HEK293 (cell line): Measurements from ENCODE around the gene PIGQ.

Source experiments
- CTCF ChIA-PET: fragments of 350-600 bp; formaldehyde crosslinking; extraction: SDS; loops from one replicate; lab custom pipeline; 2021; ENCODE audit warnings: antibody characterized with exemption; lab: Yijun Ruan, JAX
- POLR2A ChIA-PET: fragments of 300-600 bp; formaldehyde crosslinking; extraction: SDS; loops from one replicate; lab custom pipeline; 2020; ENCODE audit warnings: antibody characterized with exemption, inconsistent platforms; lab: Yijun Ruan, JAX
- H3K27ac ChIP-seq: fragments of 200-500 bp; sonication (Bioruptor generic); 2 replicates; pipeline ENCODE4 v1.5.1; 2014; ENCODE audit warnings: low read depth, low read length, control low read depth, inconsistent platforms; ENCODE audit errors: extremely low read depth
- H3K36me3 ChIP-seq, 2 experiments: fragments of 200-500 bp in 1 of 2; sonication (Bioruptor generic) in 1 of 2; 1 replicate in 1 of 2; 2 replicates in 1 of 2; pipeline ENCODE4 v1.5.1; 2014 to 2017; ENCODE audit warnings: inconsistent platforms in 2 of 2, low read length in 2 of 2; ENCODE audit not compliant: control insufficient read depth in 2 of 2, insufficient read depth in 1 of 2
- H3K4me1 ChIP-seq: fragments of 200-500 bp; sonication (Bioruptor generic); 2 replicates; pipeline ENCODE4 v1.5.1; 2014; ENCODE audit warnings: mild to moderate bottlenecking, low read length, inconsistent platforms; ENCODE audit not compliant: control insufficient read depth, insufficient read depth
- H3K4me3 ChIP-seq: 2 replicates; pipeline ENCODE4 v1.5.1; 2011; ENCODE audit warnings: low read depth, mild to moderate bottlenecking, control low read depth, low read length, moderate library complexity
- H3K9me3 ChIP-seq: fragments of 200-500 bp; sonication (Bioruptor generic); 2 replicates; pipeline ENCODE4 v1.5.1; 2014; ENCODE audit warnings: low read depth, low read length, inconsistent platforms; ENCODE audit not compliant: control insufficient read depth, insufficient read depth
- AEBP2 ChIP-seq: fragments of 450-650 bp; formaldehyde crosslinking; IDR thresholded peaks from 2 replicates; pipeline ENCODE4 v1.5.1; 2016; ENCODE audit warnings: missing biosample characterization, missing genetic modification characterization, borderline replicate concordance
- GLI4 ChIP-seq: fragments of 450-650 bp; formaldehyde crosslinking; IDR thresholded peaks from 2 replicates; pipeline ENCODE4 v1.5.1; 2016; ENCODE audit warnings: missing biosample characterization, missing genetic modification characterization
- GLIS1 ChIP-seq: fragments of 450-650 bp; formaldehyde crosslinking; IDR thresholded peaks from 2 replicates; pipeline ENCODE4 v1.5.1; 2016; ENCODE audit warnings: missing biosample characterization, missing genetic modification characterization
- HIC1 ChIP-seq: fragments of 450-650 bp; formaldehyde crosslinking; IDR thresholded peaks from 2 replicates; pipeline ENCODE4 v1.5.1; 2016; ENCODE audit warnings: missing biosample characterization, missing genetic modification characterization
- PRDM1 ChIP-seq: fragments of 450-650 bp; formaldehyde crosslinking; IDR thresholded peaks from 2 replicates; pipeline ENCODE4; 2016; ENCODE audit warnings: missing biosample characterization, missing genetic modification characterization
- PRDM4 ChIP-seq: fragments of 450-650 bp; formaldehyde crosslinking; IDR thresholded peaks from 2 replicates; pipeline ENCODE4 v1.5.1; 2017; ENCODE audit warnings: missing biosample characterization, missing genetic modification characterization
- WT1 ChIP-seq: fragments of 450-650 bp; formaldehyde crosslinking; IDR thresholded peaks from 2 replicates; pipeline ENCODE4 v1.5.1; 2016; ENCODE audit warnings: missing biosample characterization, missing genetic modification characterization
- ZBTB48 ChIP-seq: fragments of 450-650 bp; formaldehyde crosslinking; IDR thresholded peaks from 2 replicates; pipeline ENCODE4 v1.5.1; 2016; ENCODE audit warnings: missing biosample characterization, missing genetic modification characterization
- ZNF175 ChIP-seq: fragments of 450-650 bp; formaldehyde crosslinking; IDR thresholded peaks from 2 replicates; pipeline ENCODE4 v1.5.1; 2016; ENCODE audit warnings: missing biosample characterization, missing genetic modification characterization
- ZNF214 ChIP-seq: fragments of 450-650 bp; formaldehyde crosslinking; IDR thresholded peaks from 2 replicates; pipeline ENCODE4 v1.5.1; 2017; ENCODE audit warnings: missing biosample characterization, mild to moderate bottlenecking, missing genetic modification characterization, borderline replicate concordance
- ZNF221 ChIP-seq: fragments of 450-650 bp; formaldehyde crosslinking; IDR thresholded peaks from 2 replicates; pipeline ENCODE4 v1.5.1; 2017; ENCODE audit warnings: missing biosample characterization, missing genetic modification characterization, borderline replicate concordance
- ZNF398 ChIP-seq: fragments of 450-650 bp; formaldehyde crosslinking; IDR thresholded peaks from 2 replicates; pipeline ENCODE4 v1.5.1; 2017; ENCODE audit warnings: missing biosample characterization, missing genetic modification characterization
- ZNF560 ChIP-seq: fragments of 450-650 bp; formaldehyde crosslinking; IDR thresholded peaks from 2 replicates; pipeline ENCODE4 v1.5.1; 2017; ENCODE audit warnings: missing biosample characterization, missing genetic modification characterization, borderline replicate concordance
- ZNF768 ChIP-seq: fragments of 450-650 bp; formaldehyde crosslinking; IDR thresholded peaks from 2 replicates; pipeline ENCODE4 v1.5.1; 2018; ENCODE audit warnings: missing biosample characterization, mild to moderate bottlenecking, missing genetic modification characterization
- ZNF843 ChIP-seq: fragments of 450-650 bp; formaldehyde crosslinking; IDR thresholded peaks from 2 replicates; pipeline ENCODE4 v1.5.1; 2016; ENCODE audit warnings: missing biosample characterization, missing genetic modification characterization
- ZSCAN23 ChIP-seq: fragments of 450-650 bp; formaldehyde crosslinking; IDR thresholded peaks from 2 replicates; pipeline ENCODE4 v1.5.1; 2016; ENCODE audit warnings: missing biosample characterization, missing genetic modification characterization
- TF ChIP-seq, protein P1 (sequence below): fragments of 450-650 bp; formaldehyde crosslinking; conservative IDR thresholded peaks from 2 replicates; pipeline ENCODE4 v1.5.1; 2016; ENCODE audit warnings: low read depth, missing biosample characterization, missing genetic modification characterization
- TF ChIP-seq, protein P2 (sequence below): fragments of 450-650 bp; IDR thresholded peaks from 2 replicates; pipeline ENCODE4 v1.5.1; 2018; ENCODE audit warnings: missing biosample characterization, missing genetic modification characterization

The PIGQ gene

GRCh38 chr16:525520-526180 lies 44.1 kb upstream of the PIGQ start:
- H3K27ac ChIP-seq, result peak overlapping the region; percentile 97; the same call in 1 of the 2 replicates
- no peak overlapping the region for H3K4me3 ChIP-seq
- H3K4me1 ChIP-seq, result peaks cover 8% of the 10 kb centered on the region
- no peaks in the 10 kb centered on the region for H3K9me3 ChIP-seq
- peaks cover 0 to 28% of the 10 kb centered on the region in 2 experiments; a peak in 1 of 3 replicates for H3K36me3 ChIP-seq
- ChIA-PET CTCF (interaction anchor here (0.9 to 1.0 kb wide), 2 partner anchors 133 to 134 kb away, joined by 3 to 4 read pairs; no protein-coding TSS in a partner anchor), POLR2A (interaction anchor here (0.6 to 1.2 kb wide), 2 partner anchors 45 to 63 kb away, joined by 3 to 4 read pairs; no protein-coding TSS in a partner anchor)
- TF ChIP-seq ZNF398, result no peak
- no peak for TF ChIP-seq ZNF175 (tag by site-specific recombination)
- no peak for TF ChIP-seq ZNF214 (tag by site-specific recombination)
- TF ChIP-seq ZNF843, result no peak
- TF ChIP-seq ZSCAN23 (tag by site-specific recombination), result no peak
- TF ChIP-seq ZNF768 (tag by site-specific recombination), result no peak
- TF ChIP-seq WT1 (tag by site-specific recombination), result no peak
- no peak for TF ChIP-seq ZNF221 (tag by site-specific recombination)
- no peak for TF ChIP-seq ZNF560 (tag by site-specific recombination)
- peak; percentile 84 for TF ChIP-seq PRDM1 (tag by site-specific recombination)
- TF ChIP-seq PRDM4, result no peak
- TF ChIP-seq, protein P1, sequence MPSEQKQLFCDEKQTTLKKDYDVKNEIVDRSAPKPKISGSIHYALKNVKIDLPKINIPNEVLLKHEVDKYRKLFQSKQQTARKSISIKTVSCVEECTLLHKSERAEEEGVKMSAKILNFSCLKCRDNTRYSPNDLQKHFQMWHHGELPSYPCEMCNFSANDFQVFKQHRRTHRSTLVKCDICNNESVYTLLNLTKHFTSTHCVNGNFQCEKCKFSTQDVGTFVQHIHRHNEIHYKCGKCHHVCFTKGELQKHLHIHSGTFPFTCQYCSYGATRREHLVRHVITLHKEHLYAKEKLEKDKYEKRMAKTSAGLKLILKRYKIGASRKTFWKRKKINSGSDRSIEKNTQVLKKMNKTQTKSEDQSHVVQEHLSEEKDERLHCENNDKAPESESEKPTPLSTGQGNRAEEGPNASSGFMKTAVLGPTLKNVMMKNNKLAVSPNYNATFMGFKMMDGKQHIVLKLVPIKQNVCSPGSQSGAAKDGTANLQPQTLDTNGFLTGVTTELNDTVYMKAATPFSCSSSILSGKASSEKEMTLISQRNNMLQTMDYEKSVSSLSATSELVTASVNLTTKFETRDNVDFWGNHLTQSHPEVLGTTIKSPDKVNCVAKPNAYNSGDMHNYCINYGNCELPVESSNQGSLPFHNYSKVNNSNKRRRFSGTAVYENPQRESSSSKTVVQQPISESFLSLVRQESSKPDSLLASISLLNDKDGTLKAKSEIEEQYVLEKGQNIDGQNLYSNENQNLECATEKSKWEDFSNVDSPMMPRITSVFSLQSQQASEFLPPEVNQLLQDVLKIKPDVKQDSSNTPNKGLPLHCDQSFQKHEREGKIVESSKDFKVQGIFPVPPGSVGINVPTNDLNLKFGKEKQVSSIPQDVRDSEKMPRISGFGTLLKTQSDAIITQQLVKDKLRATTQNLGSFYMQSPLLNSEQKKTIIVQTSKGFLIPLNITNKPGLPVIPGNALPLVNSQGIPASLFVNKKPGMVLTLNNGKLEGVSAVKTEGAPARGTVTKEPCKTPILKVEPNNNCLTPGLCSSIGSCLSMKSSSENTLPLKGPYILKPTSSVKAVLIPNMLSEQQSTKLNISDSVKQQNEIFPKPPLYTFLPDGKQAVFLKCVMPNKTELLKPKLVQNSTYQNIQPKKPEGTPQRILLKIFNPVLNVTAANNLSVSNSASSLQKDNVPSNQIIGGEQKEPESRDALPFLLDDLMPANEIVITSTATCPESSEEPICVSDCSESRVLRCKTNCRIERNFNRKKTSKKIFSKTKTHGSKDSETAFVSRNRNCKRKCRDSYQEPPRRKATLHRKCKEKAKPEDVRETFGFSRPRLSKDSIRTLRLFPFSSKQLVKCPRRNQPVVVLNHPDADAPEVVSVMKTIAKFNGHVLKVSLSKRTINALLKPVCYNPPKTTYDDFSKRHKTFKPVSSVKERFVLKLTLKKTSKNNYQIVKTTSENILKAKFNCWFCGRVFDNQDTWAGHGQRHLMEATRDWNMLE, result no peak
- TF ChIP-seq ZBTB48 (tag by site-specific recombination), result peak; percentile 54; the same call in 1 of the 2 replicates
- TF ChIP-seq HIC1 (tag by site-specific recombination), result peak; percentile 51; the same call in 1 of the 2 replicates
- TF ChIP-seq, protein P2, sequence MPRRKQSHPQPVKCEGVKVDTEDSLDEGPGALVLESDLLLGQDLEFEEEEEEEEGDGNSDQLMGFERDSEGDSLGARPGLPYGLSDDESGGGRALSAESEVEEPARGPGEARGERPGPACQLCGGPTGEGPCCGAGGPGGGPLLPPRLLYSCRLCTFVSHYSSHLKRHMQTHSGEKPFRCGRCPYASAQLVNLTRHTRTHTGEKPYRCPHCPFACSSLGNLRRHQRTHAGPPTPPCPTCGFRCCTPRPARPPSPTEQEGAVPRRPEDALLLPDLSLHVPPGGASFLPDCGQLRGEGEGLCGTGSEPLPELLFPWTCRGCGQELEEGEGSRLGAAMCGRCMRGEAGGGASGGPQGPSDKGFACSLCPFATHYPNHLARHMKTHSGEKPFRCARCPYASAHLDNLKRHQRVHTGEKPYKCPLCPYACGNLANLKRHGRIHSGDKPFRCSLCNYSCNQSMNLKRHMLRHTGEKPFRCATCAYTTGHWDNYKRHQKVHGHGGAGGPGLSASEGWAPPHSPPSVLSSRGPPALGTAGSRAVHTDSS (tag by site-specific recombination), result no peak
- no peak for TF ChIP-seq GLI4 (tag by site-specific recombination)
- no peak for TF ChIP-seq AEBP2
- peak; percentile 6; the same call in 1 of the 2 replicates for TF ChIP-seq GLIS1 (tag by site-specific recombination)
